K562 (cell line): ENCODE results near the gene ERBB4.

Experiments
- MEF2D ChIP-seq: conservative IDR thresholded peaks from 2 replicates; pipeline ENCODE4 v1.6.1; 2016; ENCODE audit warnings: low read depth, missing genetic modification characterization, missing compliant biosample characterization
- POLR2AphosphoS5 ChIP-seq: IDR thresholded peaks from 2 replicates; pipeline ENCODE4 v1.6.1; 2011; ENCODE audit warnings: mild to moderate bottlenecking, low read depth, low read length, moderate library complexity; ENCODE audit not compliant: control insufficient read depth, insufficient read depth
- SIN3A ChIP-seq, 2 experiments: fragments of 150-350 bp in 1 of 2; IDR thresholded peaks; 2 replicates each; pipeline ENCODE4 v1.6.1; 2011 to 2016; ENCODE audit warnings: borderline replicate concordance in 2 of 2, low read depth in 2 of 2, low read length in 2 of 2, mild to moderate bottlenecking in 2 of 2, moderate library complexity in 2 of 2; ENCODE audit not compliant: control insufficient read depth in 1 of 2
- SIX5 ChIP-seq, 2 experiments: IDR thresholded peaks; 2 replicates each; pipeline ENCODE4 v1.6.1; 2011; ENCODE audit warnings: low read length in 2 of 2, borderline replicate concordance in 1 of 2, low read depth in 1 of 2, mild to moderate bottlenecking in 1 of 2, moderate library complexity in 1 of 2; ENCODE audit not compliant: insufficient read depth in 1 of 2

DNA sequence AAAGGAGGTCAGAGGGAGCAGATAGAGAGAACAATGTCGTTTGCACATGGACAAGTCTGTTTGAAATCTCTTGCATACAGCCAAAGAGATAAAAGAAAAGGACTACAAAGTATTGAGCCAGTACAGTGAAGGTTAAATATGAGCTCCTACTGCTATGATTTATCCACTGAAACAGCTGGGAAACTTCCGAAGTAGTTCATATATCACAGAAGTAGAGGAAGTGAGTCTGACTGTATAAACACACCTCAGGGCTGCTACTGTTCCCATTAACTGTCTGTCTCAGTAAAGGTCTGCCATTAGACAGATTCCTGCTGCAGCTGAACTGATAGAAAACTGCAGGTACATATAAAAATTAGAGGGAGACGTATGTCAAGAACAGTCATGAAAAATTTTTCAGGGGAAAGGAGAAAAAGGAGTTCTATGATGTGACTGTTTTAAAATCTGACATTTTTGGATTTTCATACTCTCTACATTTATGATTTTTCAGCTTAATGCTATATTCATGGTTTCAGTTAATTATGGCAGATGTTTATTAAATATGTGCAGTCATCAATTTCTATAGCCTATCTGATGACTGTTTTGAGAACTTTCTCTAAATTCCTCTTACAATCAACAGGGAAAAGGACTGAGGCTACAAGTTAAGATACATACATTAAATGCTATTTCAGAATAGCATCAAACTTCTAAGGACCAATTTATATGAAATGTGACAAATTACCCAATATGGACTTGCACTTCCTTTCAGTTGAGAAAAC lies 364.7 kb downstream of the ERBB4 start:
- TF ChIP-seq SIX5 (IDR thresholded peaks at IDR 0.05; ENCODE audit: borderline replicate concordance in 1 of 2, insufficient read depth in 1 of 2, low read depth in 1 of 2, low read length in 2 of 2) (no peak), MEF2D (tag) (no peak), POLR2AphosphoS5 (no peak), SIN3A (IDR thresholded peaks at IDR 0.05; ENCODE audit: borderline replicate concordance in 2 of 2, control insufficient read depth in 1 of 2, low read depth in 2 of 2, low read length in 2 of 2) (no peak)
